ENCODE measurements around the gene MYNN. TPM values are rescaled to one million over a fixed set of nuclear protein-coding genes. Genes with fewer than 3 reads are reported as not detected.
"Not testable (repeated sequence)": the region's sequence is repeated elsewhere in the genome, so short reads cannot be mapped to it uniquely, and the experiment has no call there.

The MYNN gene
- 42.9 TPM for total RNA-seq

- peak; percentile 89 for DNase-seq
These were observed at the start of gene MYNN for GRCh38 chr3:169772897-169773816. TSS of gene MYNN (plus strand) at chr3:169773396. CDS start at chr3:169774296, 900 bp downstream.

GRCh38 chr3:169731857-169732256 is 41.3 kb upstream of the MYNN start:
- not testable (repeated sequence) for DNase-seq

- DNase-seq = no peak
These were observed 34.1 kb upstream of the MYNN start for GRCh38 chr3:169739067-169739466.

- no peak for DNase-seq
These were observed 28.7 kb upstream of the MYNN start for GRCh38 chr3:169744366-169745054.

- DNase-seq = no peak
These were observed 26.3 kb upstream of the MYNN start for GRCh38 chr3:169746924-169747323.

GRCh38 chr3:169748670-169749069 is 24.5 kb upstream of the MYNN start:
- no peak for DNase-seq

GRCh38 chr3:169750665-169751064 is 22.5 kb upstream of the MYNN start:
- DNase-seq = no peak

GRCh38 chr3:169751875-169752274 is 21.3 kb upstream of the MYNN start:
- no peak for DNase-seq

GRCh38 chr3:169754711-169755110 is 18.5 kb upstream of the MYNN start:
- DNase-seq = no peak

- no peak for DNase-seq
These were observed 17.7 kb upstream of the MYNN start for GRCh38 chr3:169755488-169755887.

GRCh38 chr3:169758359-169758994 is 14.7 kb upstream of the MYNN start:
- DNase-seq = no peak

- DNase-seq = no peak
These were observed 13.9 kb upstream of the MYNN start for GRCh38 chr3:169759256-169759655.

GRCh38 chr3:169760479-169760878 is 12.7 kb upstream of the MYNN start:
- no peak for DNase-seq

GRCh38 chr3:169764312-169764881 is 8.8 kb upstream of the MYNN start:
- DNase-seq = peak; percentile 79

GRCh38 chr3:169764882-169765612 is 8.1 kb upstream of the MYNN start, which contains the start of gene TERC:
TSS of gene TERC (minus strand) at chr3:169765060.
- peak; percentile 90 for DNase-seq

GRCh38 chr3:169769287-169770181 is 3.7 kb upstream of the MYNN start, which contains the start of gene ACTRT3:
TSS of gene ACTRT3 (minus strand) at chr3:169769561. CDS start at chr3:169769520, 41 bp downstream.
- DNase-seq = peak; percentile 34

- DNase-seq = peak; percentile 32
These were observed 1.5 kb upstream of the MYNN start for GRCh38 chr3:169771497-169772304.

GRCh38 chr3:169772305-169772896 is 795 bp upstream of the MYNN start:
- peak; percentile 76 for DNase-seq

- no peak for DNase-seq
These were observed 990 bp downstream of the MYNN start for GRCh38 chr3:169774186-169774585.

Data from occipital lobe (tissue), 2 donors.